C4-2B (cell line): ENCODE measurements around the gene DENND2A.

Experiments used
- H3K27ac ChIP-seq: fragments of 450-650 bp; 2 replicates; pipeline ENCODE4 v1.5.1; 2017
- CTCF ChIP-seq: fragments of 450-650 bp; conservative IDR thresholded peaks from 2 replicates; pipeline ENCODE4 v1.5.1; 2017; ENCODE audit warnings: mild to moderate bottlenecking
- ZFX ChIP-seq: fragments of 450-650 bp; IDR thresholded peaks from 2 replicates; pipeline ENCODE4 v1.6.1; 2017

The DENND2A gene

DNA sequence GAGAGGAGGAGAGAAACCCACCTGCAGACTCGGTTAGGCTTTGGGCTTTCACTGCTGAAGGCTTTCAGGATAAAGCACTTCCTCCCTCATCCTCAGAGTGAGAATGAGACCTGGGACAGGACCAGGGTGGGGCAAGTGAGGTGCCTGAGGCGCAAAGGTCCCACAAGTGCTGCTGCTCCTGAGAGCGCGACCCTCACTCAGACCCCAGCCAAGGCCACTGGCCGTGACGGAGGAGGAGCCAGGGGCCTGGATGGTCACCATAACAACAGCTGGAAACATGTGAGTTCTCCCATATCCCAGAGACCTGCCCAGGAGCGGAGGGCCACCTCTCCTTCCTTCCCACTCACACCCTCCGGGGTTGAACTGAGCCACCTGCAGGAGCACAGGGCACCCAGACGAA, 114.4 kb downstream of the DENND2A start:
- H3K27ac ChIP-seq: no peak overlapping the region
- TF ChIP-seq CTCF (no peak), ZFX (no peak)

DNA sequence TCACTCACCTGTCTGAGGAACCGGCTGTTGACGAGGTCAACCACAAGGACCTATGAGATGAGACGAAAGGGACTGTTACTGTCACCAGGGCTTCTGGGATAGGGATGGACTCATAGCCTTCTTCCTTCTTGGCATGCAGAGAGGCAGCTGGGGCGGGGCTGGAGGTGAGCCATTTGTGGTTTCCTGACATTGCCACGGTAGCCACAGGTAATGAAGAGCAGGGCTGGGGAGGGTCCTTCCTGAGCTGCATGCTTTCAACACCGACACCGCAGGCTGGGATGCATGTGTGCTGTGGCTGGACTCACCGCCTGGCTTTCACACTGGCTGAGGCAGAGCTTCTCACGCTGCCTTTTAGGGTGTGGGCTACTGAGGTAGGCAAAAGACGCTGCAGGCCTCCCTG, 114.9 kb downstream of the DENND2A start:
- no peak for TF ChIP-seq CTCF
- no peak for TF ChIP-seq ZFX
- H3K27ac ChIP-seq: no peak overlapping the region

GRCh38 chr7:140521421-140521820, 119.2 kb downstream of the DENND2A start:
- TF ChIP-seq CTCF: no peak
- H3K27ac ChIP-seq: no peak overlapping the region

GRCh38 chr7:140519007-140519399, 121.6 kb downstream of the DENND2A start:
- H3K27ac ChIP-seq: no peak overlapping the region
- TF ChIP-seq ZFX: no peak
- no peak for TF ChIP-seq CTCF

- H3K27ac ChIP-seq: no peak overlapping the region
Observed at GRCh38 chr7:140518370-140519006, 122.1 kb downstream of the DENND2A start.

GRCh38 chr7:140517546-140518369, 122.9 kb downstream of the DENND2A start:
- H3K27ac ChIP-seq: no peak overlapping the region
- TF ChIP-seq CTCF: peak; percentile 95
- TF ChIP-seq ZFX: no peak

More at GRCh38 chr7:140518370-140519006, 122.1 kb downstream of the DENND2A start:
- TF ChIP-seq ZFX: no peak
- TF ChIP-seq CTCF: no peak

DNA sequence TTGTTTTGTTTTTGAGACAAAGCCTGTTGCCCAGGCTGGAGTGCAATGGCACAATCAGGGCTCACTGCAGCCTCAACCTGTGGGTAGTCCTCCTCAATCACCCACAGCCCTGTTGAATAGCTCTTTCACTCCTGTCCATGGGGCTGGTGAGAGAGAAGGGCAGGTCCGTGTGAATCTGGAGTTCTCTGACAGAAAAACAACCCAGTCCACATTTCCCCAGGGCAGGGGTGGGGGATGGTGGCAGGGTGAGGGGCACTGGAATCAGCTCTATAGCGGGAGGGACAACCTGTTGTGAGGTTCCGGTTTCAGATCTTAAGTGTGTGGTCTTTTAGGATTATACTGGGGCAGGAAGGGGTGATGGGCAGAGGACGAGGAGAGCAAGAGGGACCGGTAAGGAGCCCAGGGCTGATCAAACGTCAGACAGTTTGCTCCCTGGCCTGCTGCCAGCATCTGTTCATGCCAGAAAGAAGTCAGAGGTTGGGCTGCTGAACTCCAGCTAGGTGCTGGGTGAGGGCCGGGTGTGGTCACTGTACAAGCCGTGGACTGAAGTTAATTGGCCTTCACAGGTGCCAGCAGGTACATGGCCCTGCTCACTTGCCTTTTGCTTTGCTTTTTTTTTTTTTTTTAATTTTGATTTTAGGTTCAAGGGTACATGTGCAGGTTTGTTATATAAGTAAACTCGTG, 128.2 kb downstream of the DENND2A start:
- H3K27ac ChIP-seq: peak overlapping the region; percentile 5; the same call in 1 of the 2 replicates
- TF ChIP-seq CTCF: no peak
